Measurements from ENCODE around the gene TDRD12.

TDRD12 gene

DNA sequence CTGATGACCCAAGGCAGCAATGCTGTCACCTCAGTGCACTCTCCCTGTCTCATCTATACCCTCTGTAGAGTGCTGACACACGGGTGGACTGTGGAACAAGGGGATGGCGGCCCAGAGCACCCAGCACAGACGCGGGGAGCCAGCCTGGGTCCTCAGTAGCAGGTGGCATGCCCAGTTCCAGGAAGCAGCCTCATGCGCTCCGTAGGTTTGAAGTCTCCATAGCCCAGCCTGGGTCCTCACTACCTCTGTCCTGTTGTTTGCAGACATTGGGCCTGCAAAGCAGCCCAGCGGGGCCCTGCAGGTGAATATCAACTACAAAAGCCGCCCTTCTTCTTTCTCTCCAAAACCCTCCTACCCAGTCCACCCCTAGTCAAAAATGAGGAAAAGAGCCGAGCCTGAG lies 155.0 kb downstream of the TDRD12 start:
- TF ChIP-seq, protein P1, sequence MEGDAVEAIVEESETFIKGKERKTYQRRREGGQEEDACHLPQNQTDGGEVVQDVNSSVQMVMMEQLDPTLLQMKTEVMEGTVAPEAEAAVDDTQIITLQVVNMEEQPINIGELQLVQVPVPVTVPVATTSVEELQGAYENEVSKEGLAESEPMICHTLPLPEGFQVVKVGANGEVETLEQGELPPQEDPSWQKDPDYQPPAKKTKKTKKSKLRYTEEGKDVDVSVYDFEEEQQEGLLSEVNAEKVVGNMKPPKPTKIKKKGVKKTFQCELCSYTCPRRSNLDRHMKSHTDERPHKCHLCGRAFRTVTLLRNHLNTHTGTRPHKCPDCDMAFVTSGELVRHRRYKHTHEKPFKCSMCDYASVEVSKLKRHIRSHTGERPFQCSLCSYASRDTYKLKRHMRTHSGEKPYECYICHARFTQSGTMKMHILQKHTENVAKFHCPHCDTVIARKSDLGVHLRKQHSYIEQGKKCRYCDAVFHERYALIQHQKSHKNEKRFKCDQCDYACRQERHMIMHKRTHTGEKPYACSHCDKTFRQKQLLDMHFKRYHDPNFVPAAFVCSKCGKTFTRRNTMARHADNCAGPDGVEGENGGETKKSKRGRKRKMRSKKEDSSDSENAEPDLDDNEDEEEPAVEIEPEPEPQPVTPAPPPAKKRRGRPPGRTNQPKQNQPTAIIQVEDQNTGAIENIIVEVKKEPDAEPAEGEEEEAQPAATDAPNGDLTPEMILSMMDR (IDR thresholded peaks at IDR 0.05; ENCODE audit: borderline replicate concordance, insufficient read depth, low read depth, low read length): no peak
- no peak overlapping the region for H3K4me3 ChIP-seq (ENCODE audit: low read depth, low read length)

DNA sequence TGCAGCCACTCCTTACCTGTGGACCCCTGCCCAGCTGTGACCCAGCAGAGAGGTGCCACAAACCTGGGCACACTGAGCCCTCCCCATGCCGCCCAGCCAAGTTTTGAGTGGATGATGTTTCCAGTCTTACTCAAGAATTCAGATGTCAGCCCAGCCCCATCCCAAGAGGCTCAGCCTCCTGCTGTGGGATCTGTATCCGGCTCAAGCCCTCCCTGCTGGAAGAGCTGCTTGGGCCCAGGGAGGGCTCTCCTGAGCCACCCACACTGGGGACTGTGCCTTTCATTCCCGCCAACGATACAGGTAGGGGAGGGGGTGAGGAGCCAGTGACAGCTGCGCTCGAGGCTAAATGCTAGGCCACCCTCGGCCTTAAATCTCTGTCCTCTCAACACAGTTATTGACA lies 155.9 kb downstream of the TDRD12 start:
- no peak overlapping the region for H3K4me3 ChIP-seq (ENCODE audit: low read depth, low read length)
- TF ChIP-seq, protein P1 (IDR thresholded peaks at IDR 0.05; ENCODE audit: borderline replicate concordance, insufficient read depth, low read depth, low read length): no peak

DNA sequence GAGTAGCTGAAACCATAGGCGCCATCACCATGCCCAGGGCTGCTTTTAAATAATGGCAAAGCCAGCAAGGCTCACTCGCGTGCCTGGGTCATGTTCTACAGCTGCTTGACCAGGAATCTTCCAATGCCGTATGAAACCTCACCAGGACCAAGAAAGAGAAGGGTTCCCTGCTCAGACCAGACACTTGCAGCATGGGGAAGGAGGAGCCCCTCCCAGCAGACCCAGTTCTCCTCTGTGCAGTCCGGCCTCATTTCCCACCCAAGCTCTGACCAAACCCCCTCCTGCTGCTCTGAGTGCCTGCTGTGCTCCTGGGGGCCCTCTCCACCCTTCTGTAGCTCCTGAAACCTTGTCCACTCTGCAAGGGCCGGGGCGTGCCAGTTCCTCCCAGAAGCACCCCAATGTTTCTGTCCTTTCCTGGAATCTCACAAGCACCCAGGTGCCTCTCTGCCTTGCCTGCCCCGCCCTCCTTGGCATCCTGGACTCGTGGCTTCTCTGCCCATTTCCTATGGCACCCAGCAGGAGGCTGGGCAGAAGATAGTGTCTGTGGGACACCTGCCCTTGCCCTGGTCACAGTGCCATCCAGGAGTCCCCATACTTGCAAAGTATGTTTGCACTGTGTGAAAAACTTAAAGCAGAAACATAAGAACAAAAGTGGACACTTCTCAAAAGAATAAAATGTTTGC lies 156.8 kb downstream of the TDRD12 start:
- H3K4me3 ChIP-seq (ENCODE audit: low read depth, low read length): no peak overlapping the region
- TF ChIP-seq, protein P1 (IDR thresholded peaks at IDR 0.05; ENCODE audit: borderline replicate concordance, insufficient read depth, low read depth, low read length): no peak

DNA sequence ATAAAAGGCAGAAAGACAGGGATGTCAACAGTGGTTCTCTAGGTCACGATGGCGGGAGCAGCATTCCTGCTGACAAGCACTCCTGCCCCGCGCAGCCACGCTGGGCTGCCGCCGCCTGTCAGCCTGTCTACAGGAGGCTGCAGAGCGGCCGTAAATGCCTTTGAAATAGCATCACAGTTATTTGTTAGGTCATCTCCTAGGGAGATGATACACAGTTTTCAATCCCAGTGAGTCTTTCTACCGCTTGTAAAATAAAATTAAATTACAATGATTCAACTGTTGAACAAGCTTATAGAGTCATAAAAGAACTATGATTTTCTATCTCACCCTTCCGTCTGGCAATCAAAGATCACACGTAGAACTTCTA lies 157.3 kb downstream of the TDRD12 start:
- TF ChIP-seq, protein P1 (IDR thresholded peaks at IDR 0.05; ENCODE audit: borderline replicate concordance, insufficient read depth, low read depth, low read length): no peak
- no peak overlapping the region for H3K4me3 ChIP-seq (ENCODE audit: low read depth, low read length)

Measured in GM12875 (cell line).